ENCODE measurements around the gene NR2F1. TPM values are rescaled to one million over a fixed set of nuclear protein-coding genes. Genes with fewer than 3 reads are reported as not detected.
A peak's percentile ranks its signal among the peaks of the same experiment; 100 is the strongest.

NR2F1 gene
- total and polyA plus RNA-seq, 2 experiments from 2014 or later, result 7.3 to 19.9 TPM

- DNase-seq (ENCODE audit: low spot score), result no peak
- Histone ChIP-seq H3K36me3 (replicated peaks; ENCODE audit: insufficient read depth, low read depth) (no peaks in the 10 kb centered on the region), H2AFZ (no peak overlapping the region), H3K4me3 (no peak overlapping the region), H3K4me1 (ENCODE audit: insufficient read depth) (peaks cover 14% of the 10 kb centered on the region), H4K20me1 (ENCODE audit: insufficient read depth, poor library complexity, severe bottlenecking) (no peaks in the 10 kb centered on the region), H3K9me3 (ENCODE audit: low read depth) (no peaks in the 10 kb centered on the region), H3K79me2 (no peaks in the 10 kb centered on the region), H3K4me2 (peak overlapping the region; percentile 72), H3K27me3 (peaks cover 100% of the 10 kb centered on the region), H3K27ac (no peak overlapping the region), H3K9me2 (replicated peaks; ENCODE audit: insufficient read depth) (no peaks in the 10 kb centered on the region)
- TF ChIP-seq EZH2phosphoT487 (IDR thresholded peaks at IDR 0.05; ENCODE audit: low read depth, severe bottlenecking, unreplicated experiment) (peak; percentile 38), EZH2 (IDR thresholded peaks at IDR 0.05; ENCODE audit: borderline replicate concordance) (peak; percentile 71), CTCF (IDR thresholded peaks at IDR 0.05; ENCODE audit: poor library complexity) (no peak)
- WGBS (ENCODE audit: low lambda C conversion rate, missing lambda C conversion rate), result 7% methylated on average over 45 of the region's 45 CpGs
These were observed 10.2 kb upstream of the NR2F1 start for GRCh38 chr5:93572608-93573353.

GRCh38 chr5:93573354-93574351 lies 9.4 kb upstream of the NR2F1 start:
- WGBS (ENCODE audit: low lambda C conversion rate, missing lambda C conversion rate), result 25% methylated on average over 32 of the region's 32 CpGs
- no peaks in the 10 kb centered on the region for H3K9me2 ChIP-seq (replicated peaks; ENCODE audit: insufficient read depth)
- H3K9me3 ChIP-seq (ENCODE audit: low read depth), result no peaks in the 10 kb centered on the region
- peaks cover 100% of the 10 kb centered on the region for H3K27me3 ChIP-seq
- H3K36me3 ChIP-seq (replicated peaks; ENCODE audit: insufficient read depth, low read depth), result no peaks in the 10 kb centered on the region
- no peaks in the 10 kb centered on the region for H3K79me2 ChIP-seq
- TF ChIP-seq EZH2phosphoT487 (IDR thresholded peaks at IDR 0.05; ENCODE audit: low read depth, severe bottlenecking, unreplicated experiment) (no peak), EZH2 (IDR thresholded peaks at IDR 0.05; ENCODE audit: borderline replicate concordance) (no peak)
- no peaks in the 10 kb centered on the region for H4K20me1 ChIP-seq (ENCODE audit: insufficient read depth, poor library complexity, severe bottlenecking)
- H2AFZ ChIP-seq, result no peak overlapping the region
- DNase-seq (ENCODE audit: low spot score), result no peak
- peak overlapping the region; percentile 72 for H3K4me2 ChIP-seq
- peaks cover 14% of the 10 kb centered on the region for H3K4me1 ChIP-seq (ENCODE audit: insufficient read depth)
- no peak overlapping the region for H3K4me3 ChIP-seq
- H3K27ac ChIP-seq, result no peak overlapping the region

DNA sequence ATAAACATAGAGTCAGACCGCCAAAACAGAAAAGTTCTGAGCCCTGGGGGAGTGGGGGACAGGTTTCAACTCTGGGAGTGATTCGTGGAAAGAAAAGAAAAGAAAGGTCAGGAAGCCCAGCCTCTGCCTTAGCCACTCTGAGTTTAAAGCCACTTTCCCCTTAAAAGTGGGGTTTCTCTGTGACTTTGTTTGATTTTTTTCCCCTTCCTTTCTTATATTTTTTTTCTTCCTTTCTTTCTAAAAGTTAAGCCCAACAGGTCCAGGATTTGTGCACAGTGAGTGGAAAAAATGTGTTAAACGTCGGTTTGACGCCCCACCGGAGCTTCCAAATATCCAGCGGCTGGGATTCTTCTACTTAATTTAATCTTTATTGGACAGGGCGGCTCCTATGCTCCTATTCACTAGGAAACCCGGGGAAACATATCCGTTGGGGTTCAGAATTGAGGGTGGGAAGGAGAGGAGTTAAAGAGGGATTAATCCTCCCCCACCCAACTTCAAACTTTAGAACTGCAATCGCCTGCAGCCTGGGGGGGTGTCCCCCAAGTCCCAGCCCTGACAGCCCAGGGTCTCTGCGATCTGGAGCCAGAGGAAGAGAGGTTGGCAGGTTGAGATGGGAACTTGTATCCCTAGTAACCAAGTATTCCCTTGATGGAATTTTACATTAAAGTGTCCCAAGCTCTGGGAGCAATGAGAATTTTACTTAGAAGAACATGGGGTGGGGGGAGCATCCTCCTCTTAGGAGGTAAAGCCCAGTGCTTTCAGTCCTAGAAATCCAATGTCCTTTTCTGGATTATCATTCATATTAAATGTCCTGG lies 8.3 kb upstream of the NR2F1 start:
- Histone ChIP-seq H3K4me2 (no peak overlapping the region), H3K9me3 (ENCODE audit: low read depth) (no peaks in the 10 kb centered on the region), H3K27ac (no peak overlapping the region), H3K9me2 (replicated peaks; ENCODE audit: insufficient read depth) (no peaks in the 10 kb centered on the region), H3K27me3 (peaks cover 100% of the 10 kb centered on the region), H3K4me3 (no peak overlapping the region), H3K79me2 (no peaks in the 10 kb centered on the region), H3K36me3 (replicated peaks; ENCODE audit: insufficient read depth, low read depth) (no peaks in the 10 kb centered on the region), H4K20me1 (ENCODE audit: insufficient read depth, poor library complexity, severe bottlenecking) (no peaks in the 10 kb centered on the region), H2AFZ (no peak overlapping the region), H3K4me1 (ENCODE audit: insufficient read depth) (peaks cover 20% of the 10 kb centered on the region)
- DNase-seq (ENCODE audit: low spot score), result no peak
- no peak for TF ChIP-seq CTCF (IDR thresholded peaks at IDR 0.05; ENCODE audit: poor library complexity)
- no peak for TF ChIP-seq EZH2 (IDR thresholded peaks at IDR 0.05; ENCODE audit: borderline replicate concordance)
- no peak for TF ChIP-seq EZH2phosphoT487 (IDR thresholded peaks at IDR 0.05; ENCODE audit: low read depth, severe bottlenecking, unreplicated experiment)
- 26% methylated on average over 12 of the region's 12 CpGs for WGBS (ENCODE audit: low lambda C conversion rate, missing lambda C conversion rate)
